Naive thymus-derived CD8-positive, alpha-beta T cell (primary cell): Measurements from ENCODE around the gene SPEG. TPM values are rescaled to one million over a fixed set of nuclear protein-coding genes. Genes with fewer than 3 reads are reported as not detected.

Experiments used
- ATAC-seq, 2 donors: fragments of 150-1000 bp; cut with Tn5 transposase in 1 of 2; sonication (Bioruptor Pico), chemical (Tn5 transposase) in 1 of 2; 1 replicate in 1 of 2; 2 replicates in 1 of 2; pipeline ENCODE4 v1.10.0; 2021; ENCODE audit warnings: mild to moderate bottlenecking in 2 of 2, moderate library complexity in 2 of 2
- POLR2A ChIA-PET: fragments of 350-600 bp; sonication (Branson Sonifier 250); formaldehyde crosslinking; loops from one replicate; lab custom pipeline; 2021; ENCODE audit warnings: antibody characterized with exemption; lab: Charles Lee
- DNase-seq, 10 donors: peaks; one replicate each; pipeline versions ENCODE4 v3.0.0 to v3.0.0-alpha.2; 2020 to 2022
- H3K27ac Mint-ChIP-seq, 10 donors: one replicate each; pipeline ENCODE4 v1.8.0; 2020 to 2022; ENCODE audit warnings: mild to moderate bottlenecking in 10 of 10, mixed read lengths in 10 of 10, moderate library complexity in 4 of 10, inconsistent platforms in 1 of 10
- H3K27me3 Mint-ChIP-seq, 5 donors: one replicate each; pipeline ENCODE4 v1.8.0; 2021 to 2022; ENCODE audit warnings: mixed read lengths in 5 of 5
- H3K36me3 Mint-ChIP-seq, 3 donors: one replicate each; pipeline ENCODE4 v1.8.0; 2020 to 2022; ENCODE audit warnings: mixed read lengths in 3 of 3, mild to moderate bottlenecking in 2 of 3, inconsistent platforms in 1 of 3
- H3K4me1 Mint-ChIP-seq, 4 donors: one replicate each; pipeline ENCODE4 v1.8.0; 2021 to 2022; ENCODE audit warnings: mixed read lengths in 4 of 4
- H3K4me3 Mint-ChIP-seq, 10 donors: one replicate each; pipeline ENCODE4 v1.8.0; 2020 to 2022; ENCODE audit warnings: mild to moderate bottlenecking in 10 of 10, mixed read lengths in 10 of 10, moderate library complexity in 6 of 10, inconsistent platforms in 1 of 10
- H3K9me3 Mint-ChIP-seq, 9 donors: one replicate each; pipeline ENCODE4 v1.8.0; 2020 to 2022; ENCODE audit warnings: mixed read lengths in 9 of 9, mild to moderate bottlenecking in 3 of 9, inconsistent platforms in 1 of 9, moderate library complexity in 1 of 9
- polyA plus RNA-seq, 3 donors: library from polyadenylated mRNA; unstranded; fragments of 300-500 nt; fragmentation: Illumina TruSeq; gene quantifications; one replicate each; pipeline ENCODE4 v1.2.3, GENCODE V29; 2021
- total RNA-seq, 8 experiments: library from RNA in 2 of 8; stranded (reverse) in 2 of 8; gene quantifications; one replicate each; pipeline ENCODE4 v1.2.3 and lab custom pipeline; 2021 to 2026

Gene SPEG
- total and polyA plus RNA-seq, 5 experiments from 2014 or later: 1.6 to 22.5 (median 3.0) TPM

DNA sequence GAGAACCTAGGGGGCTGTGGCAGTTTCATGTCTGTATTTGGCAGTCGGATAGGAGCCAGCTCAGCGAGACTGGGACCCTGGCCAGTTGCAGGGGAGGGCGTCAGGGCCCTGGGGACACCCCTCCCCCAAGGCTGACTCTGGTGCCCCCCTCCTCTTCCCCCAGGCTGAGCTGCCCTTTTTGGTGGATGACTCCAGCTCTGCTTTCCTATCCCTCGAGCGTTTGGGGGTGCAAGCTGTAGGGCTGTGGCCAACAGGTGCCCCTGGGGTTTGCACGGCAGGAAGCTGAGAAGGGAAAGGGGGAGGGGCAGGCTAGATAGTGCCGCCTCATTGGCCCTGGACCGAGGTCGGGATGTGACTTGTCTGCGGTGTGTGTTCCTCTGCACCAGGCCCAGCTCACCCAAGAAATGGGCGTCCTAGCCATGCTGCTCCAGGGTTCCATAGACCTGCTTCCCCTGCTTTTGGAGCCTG lies 26.4 kb downstream of the SPEG start:
- H3K36me3 Mint-ChIP-seq: peaks cover 0 to 16% (median 7%) of the 10 kb centered on the region in 3 donors
- no peak overlapping the region for H3K4me3 Mint-ChIP-seq
- POLR2A ChIA-PET: no interaction called here
- no peak for DNase-seq
- H3K9me3 Mint-ChIP-seq: no peaks in the 10 kb centered on the region
- H3K27me3 Mint-ChIP-seq: no peaks in the 10 kb centered on the region
- no peak overlapping the region for H3K27ac Mint-ChIP-seq
- peaks cover 6 to 21% (median 9%) of the 10 kb centered on the region in 4 donors for H3K4me1 Mint-ChIP-seq
- peak in 1 of 2 donors; percentile 40 for ATAC-seq

DNA sequence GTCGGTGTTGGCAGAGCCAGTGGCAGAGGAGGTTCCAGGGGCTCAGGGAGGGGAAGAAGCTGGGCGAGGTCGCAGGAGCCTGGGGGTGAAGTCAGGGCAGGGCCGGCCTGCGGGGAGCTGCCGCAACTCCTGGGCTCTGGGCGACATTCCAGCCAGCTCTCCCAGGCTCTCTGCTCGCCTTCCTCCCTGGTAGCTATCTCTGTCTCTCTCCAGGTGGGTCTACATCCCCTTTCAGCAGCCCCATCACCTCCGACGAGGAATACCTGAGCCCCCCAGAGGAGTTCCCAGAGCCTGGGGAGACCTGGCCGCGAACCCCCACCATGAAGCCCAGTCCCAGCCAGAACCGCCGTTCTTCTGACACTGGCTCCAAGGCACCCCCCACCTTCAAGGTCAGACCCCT lies 27.0 kb downstream of the SPEG start:
- H3K27me3 Mint-ChIP-seq: no peaks in the 10 kb centered on the region
- H3K27ac Mint-ChIP-seq: no peak overlapping the region
- no peak overlapping the region for H3K4me3 Mint-ChIP-seq
- no peak for DNase-seq
- H3K9me3 Mint-ChIP-seq: no peaks in the 10 kb centered on the region
- peaks cover 0 to 16% (median 7%) of the 10 kb centered on the region in 3 donors for H3K36me3 Mint-ChIP-seq
- peaks cover 6 to 21% (median 9%) of the 10 kb centered on the region in 4 donors for H3K4me1 Mint-ChIP-seq
- ATAC-seq: no peak
- POLR2A ChIA-PET: no interaction called here

DNA sequence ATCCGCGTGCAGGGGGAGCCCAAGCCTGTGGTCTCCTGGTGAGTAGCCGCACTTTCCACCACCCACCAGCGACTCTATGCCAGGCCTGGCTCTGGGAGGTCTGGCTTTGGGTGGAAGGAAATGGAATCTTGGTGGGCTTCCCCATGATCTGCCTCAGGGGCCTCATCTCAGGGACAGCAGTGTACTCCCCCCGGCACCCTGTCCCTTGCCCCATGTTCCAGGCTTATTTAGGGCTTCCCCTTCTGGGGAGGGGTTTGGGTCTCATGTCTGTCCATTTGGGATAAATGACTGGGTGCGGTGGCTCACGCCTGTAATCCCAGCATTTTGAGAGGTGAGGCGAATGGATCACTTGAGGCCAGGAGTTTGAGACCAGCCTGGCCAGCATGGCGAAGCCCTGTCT lies 27.7 kb downstream of the SPEG start:
- Mint-ChIP-seq H3K9me3 (no peaks in the 10 kb centered on the region), H3K4me3 (no peak overlapping the region), H3K36me3 (peaks cover 0 to 21% (median 7%) of the 10 kb centered on the region in 3 donors), H3K27me3 (no peaks in the 10 kb centered on the region), H3K27ac (peak overlapping the region in 1 of 10 donors; percentile 46), H3K4me1 (peaks cover 6 to 21% (median 9%) of the 10 kb centered on the region in 4 donors)
- POLR2A ChIA-PET: no interaction called here
- DNase-seq: no peak
- ATAC-seq: no peak

DNA sequence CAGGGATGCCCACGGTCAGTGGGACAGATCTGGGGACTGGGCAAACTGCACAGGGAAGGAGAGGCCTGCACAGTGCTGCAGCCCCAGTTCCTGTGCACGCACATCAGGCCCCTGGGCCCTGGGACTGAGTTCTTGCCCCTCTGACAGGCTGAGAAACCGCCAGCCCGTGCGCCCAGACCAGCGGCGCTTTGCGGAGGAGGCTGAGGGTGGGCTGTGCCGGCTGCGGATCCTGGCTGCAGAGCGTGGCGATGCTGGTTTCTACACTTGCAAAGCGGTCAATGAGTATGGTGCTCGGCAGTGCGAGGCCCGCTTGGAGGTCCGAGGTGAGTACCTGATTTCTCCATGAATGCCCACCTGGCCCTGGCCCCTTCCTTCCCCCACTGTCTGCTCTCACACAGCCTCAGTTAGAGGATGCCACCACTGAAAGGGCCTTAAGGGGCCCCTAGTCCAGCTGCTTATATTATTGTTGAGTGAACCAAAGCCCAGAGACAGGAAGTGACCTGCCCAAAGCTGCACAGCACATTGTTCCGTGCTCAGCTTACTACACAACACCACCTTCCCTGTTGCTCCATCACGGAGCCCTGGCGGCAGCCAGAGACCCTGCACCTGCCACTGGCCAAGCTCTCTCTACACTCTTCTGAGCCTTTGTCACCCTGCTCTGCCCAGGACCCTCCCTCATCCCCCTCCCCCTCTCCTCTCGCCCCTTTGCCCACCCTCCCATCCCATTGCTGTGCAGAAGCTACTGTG lies 29.8 kb downstream of the SPEG start:
- Mint-ChIP-seq H3K36me3 (peaks cover 0 to 21% (median 7%) of the 10 kb centered on the region in 3 donors), H3K27me3 (no peaks in the 10 kb centered on the region), H3K9me3 (no peaks in the 10 kb centered on the region), H3K4me1 (peaks cover 0 to 10% (median 2%) of the 10 kb centered on the region in 4 donors), H3K4me3 (no peak overlapping the region), H3K27ac (no peak overlapping the region)
- DNase-seq (no peak), ATAC-seq (no peak)
- POLR2A ChIA-PET: no interaction called here

DNA sequence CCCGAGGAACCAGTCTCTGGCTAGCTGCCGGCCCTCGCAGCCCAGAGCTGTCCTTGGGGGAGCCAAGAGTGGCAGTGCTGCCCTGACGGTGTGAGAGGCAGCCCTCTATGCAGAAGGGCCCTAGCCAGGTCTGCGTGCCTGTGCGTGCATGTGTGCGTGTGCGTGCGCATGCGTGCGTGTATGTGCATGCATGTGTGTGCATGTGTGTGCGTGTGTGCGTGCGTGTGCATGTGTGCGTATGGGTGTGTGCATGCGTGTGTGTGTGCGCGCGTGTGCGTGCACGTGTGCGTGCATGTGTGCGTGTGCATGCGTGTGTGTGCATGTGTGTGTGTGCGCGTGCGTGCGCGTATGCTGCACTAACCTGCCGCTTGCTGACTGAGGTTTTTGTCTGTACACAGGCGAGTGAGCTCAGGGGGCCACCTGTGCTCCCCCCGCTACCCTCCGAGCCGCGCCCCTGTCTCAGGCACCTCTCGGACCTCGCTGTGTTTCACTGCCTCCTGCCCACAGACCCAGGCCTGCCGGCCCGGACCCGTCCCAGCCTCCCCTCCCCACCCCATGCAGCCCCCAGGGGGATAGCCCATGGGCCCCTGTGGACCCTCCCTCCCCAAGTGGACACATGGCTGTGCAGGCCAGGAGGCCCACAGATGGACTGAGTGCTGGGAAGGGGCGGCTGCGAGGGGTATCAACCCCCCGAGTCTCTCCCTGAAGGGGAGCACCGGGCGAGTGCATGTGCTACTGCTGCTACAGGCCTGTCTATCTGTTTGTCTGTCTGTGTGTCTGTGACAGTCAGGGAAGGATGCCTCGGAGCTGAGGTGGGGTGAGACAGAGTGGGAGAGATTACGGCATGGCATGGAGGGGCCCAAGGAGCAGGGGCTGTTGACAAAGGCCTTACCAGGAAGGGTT lies 31.3 kb downstream of the SPEG start:
- Mint-ChIP-seq H3K27ac (no peak overlapping the region), H3K36me3 (peaks cover 0 to 25% (median 7%) of the 10 kb centered on the region in 3 donors), H3K9me3 (no peaks in the 10 kb centered on the region), H3K27me3 (peaks cover 0 to 2% (median 0%) of the 10 kb centered on the region in 5 donors), H3K4me3 (no peak overlapping the region), H3K4me1 (peaks cover 0 to 4% (median 2%) of the 10 kb centered on the region in 4 donors)
- POLR2A ChIA-PET: no interaction called here
- ATAC-seq (no peak), DNase-seq (no peak)

DNA sequence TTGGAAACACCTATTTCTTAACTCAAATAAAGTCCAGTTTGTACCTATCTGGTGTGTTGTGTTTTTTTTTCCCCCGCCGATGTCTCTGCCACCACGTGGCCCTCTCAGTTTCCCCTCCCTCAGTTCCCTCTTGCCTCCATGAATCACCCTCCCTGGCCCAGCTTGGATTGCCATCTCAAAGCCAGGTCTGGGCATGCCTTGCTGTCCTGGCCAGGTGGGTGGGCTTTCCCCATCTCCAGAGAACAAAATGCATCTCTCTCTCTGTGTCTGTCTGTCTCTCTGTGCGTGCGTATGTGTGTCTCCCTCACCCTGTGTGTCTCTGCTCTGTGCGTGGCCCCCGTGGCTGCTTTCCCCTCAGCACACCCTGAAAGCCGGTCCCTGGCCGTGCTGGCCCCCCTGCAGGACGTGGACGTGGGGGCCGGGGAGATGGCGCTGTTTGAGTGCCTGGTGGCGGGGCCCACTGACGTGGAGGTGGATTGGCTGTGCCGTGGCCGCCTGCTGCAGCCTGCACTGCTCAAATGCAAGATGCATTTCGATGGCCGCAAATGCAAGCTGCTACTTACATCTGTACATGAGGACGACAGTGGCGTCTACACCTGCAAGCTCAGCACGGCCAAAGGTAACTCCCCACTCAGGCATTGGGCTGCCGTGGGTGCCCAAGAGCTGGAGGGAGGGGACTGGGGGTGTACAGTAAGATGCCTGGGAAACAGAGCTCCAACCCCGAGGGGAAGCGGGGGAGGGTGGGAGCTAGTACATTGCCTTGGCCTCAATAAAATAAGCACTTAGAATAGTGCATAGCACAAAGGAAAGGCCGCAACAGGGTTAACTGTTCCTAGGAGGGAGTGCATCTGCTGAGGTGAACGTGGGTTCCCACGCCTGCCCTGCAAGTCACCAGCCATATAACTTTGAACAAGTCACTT lies 32.4 kb downstream of the SPEG start:
- H3K4me3 Mint-ChIP-seq: no peak overlapping the region
- POLR2A ChIA-PET: interaction anchor here (0.6 kb wide), 1 partner anchor 20 kb away, joined by 6 read pairs; no protein-coding TSS in a partner anchor
- peaks cover 0 to 2% (median 0%) of the 10 kb centered on the region in 5 donors for H3K27me3 Mint-ChIP-seq
- H3K4me1 Mint-ChIP-seq: peaks cover 0 to 6% (median 0%) of the 10 kb centered on the region in 4 donors
- H3K36me3 Mint-ChIP-seq: peaks cover 0 to 28% (median 7%) of the 10 kb centered on the region in 3 donors
- DNase-seq (no peak), ATAC-seq (no peak)
- no peaks in the 10 kb centered on the region for H3K9me3 Mint-ChIP-seq
- peak overlapping the region in 2 of 10 donors; percentile 26 to 27 for H3K27ac Mint-ChIP-seq

DNA sequence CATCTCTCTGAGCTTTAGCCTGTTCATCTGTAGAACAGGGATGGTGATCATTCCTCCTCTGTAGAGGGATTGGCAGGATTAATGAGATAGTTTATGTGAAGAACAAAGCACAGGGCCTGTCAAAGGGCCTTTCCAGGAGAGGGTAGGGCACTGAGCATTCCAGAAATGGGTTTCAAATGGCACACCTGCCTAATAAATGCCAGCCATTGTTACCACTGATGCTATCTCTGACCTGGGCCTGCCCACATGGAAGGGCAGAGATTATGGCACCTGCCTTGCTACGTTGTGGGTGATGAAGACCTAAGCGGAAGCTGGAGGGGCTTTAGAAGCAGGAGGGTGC lies 33.1 kb downstream of the SPEG start:
- DNase-seq (no peak), ATAC-seq (no peak)
- peaks cover 0 to 2% (median 0%) of the 10 kb centered on the region in 5 donors for H3K27me3 Mint-ChIP-seq
- H3K36me3 Mint-ChIP-seq: peaks cover 0 to 22% (median 3%) of the 10 kb centered on the region in 3 donors
- peaks cover 0 to 6% (median 0%) of the 10 kb centered on the region in 4 donors for H3K4me1 Mint-ChIP-seq
- POLR2A ChIA-PET: interaction anchor here (0.6 kb wide), 1 partner anchor 21 kb away, joined by 6 read pairs; no protein-coding TSS in a partner anchor
- H3K27ac Mint-ChIP-seq: no peak overlapping the region
- no peak overlapping the region for H3K4me3 Mint-ChIP-seq
- H3K9me3 Mint-ChIP-seq: no peaks in the 10 kb centered on the region

DNA sequence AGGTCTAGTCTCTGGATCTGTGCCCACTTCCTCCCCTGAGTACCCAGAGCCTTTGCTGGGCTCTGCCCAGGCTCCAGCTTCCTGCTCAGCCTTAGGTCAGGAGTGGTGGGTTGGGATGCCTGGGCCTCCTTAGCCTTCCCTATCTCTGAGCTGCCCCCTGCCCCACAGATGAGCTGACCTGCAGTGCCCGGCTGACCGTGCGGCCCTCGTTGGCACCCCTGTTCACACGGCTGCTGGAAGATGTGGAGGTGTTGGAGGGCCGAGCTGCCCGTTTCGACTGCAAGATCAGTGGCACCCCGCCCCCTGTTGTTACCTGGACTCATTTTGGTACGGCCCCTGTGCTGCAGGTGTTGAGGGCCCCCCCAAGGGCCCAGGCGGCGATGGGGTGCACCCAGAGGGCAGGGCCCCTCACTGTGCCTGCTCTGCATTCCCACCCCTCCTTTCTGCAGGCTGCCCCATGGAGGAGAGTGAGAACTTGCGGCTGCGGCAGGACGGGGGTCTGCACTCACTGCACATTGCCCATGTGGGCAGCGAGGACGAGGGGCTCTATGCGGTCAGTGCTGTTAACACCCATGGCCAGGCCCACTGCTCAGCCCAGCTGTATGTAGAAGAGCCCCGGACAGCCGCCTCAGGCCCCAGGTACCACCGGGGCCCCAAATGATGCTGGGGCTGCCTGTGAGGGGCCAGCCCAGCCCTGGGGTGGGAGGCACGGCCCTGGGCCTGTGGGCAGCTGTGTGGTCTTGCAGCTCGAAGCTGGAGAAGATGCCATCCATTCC lies 34.0 kb downstream of the SPEG start:
- H3K36me3 Mint-ChIP-seq: peaks cover 0 to 21% (median 3%) of the 10 kb centered on the region in 3 donors
- ATAC-seq: no peak
- H3K4me3 Mint-ChIP-seq: no peak overlapping the region
- DNase-seq: no peak
- H3K27me3 Mint-ChIP-seq: peaks cover 0 to 2% (median 0%) of the 10 kb centered on the region in 5 donors
- H3K9me3 Mint-ChIP-seq: no peaks in the 10 kb centered on the region
- peaks cover 0 to 6% (median 0%) of the 10 kb centered on the region in 4 donors for H3K4me1 Mint-ChIP-seq
- no peak overlapping the region for H3K27ac Mint-ChIP-seq
- POLR2A ChIA-PET: no interaction called here

DNA sequence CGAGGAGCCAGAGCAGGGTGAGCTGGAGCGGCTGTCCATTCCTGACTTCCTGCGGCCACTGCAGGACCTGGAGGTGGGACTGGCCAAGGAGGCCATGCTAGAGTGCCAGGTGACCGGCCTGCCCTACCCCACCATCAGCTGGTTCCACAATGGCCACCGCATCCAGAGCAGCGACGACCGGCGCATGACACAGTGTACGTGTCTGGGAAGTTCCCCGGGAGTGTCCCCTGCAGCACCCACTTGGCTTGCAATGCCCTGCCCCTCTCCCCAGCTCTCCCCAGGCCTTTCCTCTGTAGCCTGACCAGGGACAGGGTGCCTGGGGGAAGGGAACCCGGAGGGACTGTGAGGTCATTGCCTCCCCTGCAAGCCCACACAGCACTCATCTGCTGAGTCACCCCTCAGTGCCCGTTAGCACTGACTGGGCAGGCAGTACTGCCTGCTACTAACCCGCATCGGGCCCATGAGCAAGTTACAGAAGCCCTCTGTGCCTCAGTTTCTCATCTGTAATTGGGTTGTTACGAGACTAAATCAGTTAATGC lies 34.6 kb downstream of the SPEG start:
- Mint-ChIP-seq H3K27me3 (peaks cover 0 to 2% (median 0%) of the 10 kb centered on the region in 5 donors), H3K36me3 (peaks cover 0 to 20% (median 5%) of the 10 kb centered on the region in 3 donors), H3K4me3 (no peak overlapping the region), H3K4me1 (peaks cover 0 to 6% (median 0%) of the 10 kb centered on the region in 4 donors), H3K9me3 (no peaks in the 10 kb centered on the region), H3K27ac (no peak overlapping the region)
- DNase-seq: no peak
- no peak for ATAC-seq
- POLR2A ChIA-PET: no interaction called here

DNA sequence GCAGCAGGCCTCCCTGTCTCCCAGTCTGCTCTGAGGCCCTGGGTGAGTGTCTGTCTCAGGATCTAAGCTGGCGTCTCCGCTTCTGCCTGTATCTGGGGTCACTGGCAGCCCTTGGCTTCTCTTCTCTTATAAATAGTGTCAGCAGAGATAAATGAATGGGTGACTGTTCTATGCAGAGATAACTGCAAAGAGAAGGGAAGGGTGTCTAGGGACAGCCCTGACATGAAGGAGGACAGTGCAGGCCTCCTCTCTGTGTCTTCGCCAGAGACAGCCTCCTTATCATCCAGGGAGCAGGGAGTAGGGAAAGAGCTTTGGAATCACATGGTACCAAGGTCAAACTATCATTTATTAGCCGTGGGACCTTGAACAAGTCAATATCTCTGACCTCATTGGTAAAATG lies 35.8 kb downstream of the SPEG start:
- Mint-ChIP-seq H3K4me1 (peaks cover 0 to 5% (median 0%) of the 10 kb centered on the region in 4 donors), H3K9me3 (no peaks in the 10 kb centered on the region), H3K4me3 (no peak overlapping the region), H3K27ac (peak overlapping the region in 1 of 10 donors; percentile 0), H3K36me3 (peaks cover 0 to 26% (median 2%) of the 10 kb centered on the region in 3 donors), H3K27me3 (peaks cover 0 to 2% (median 0%) of the 10 kb centered on the region in 5 donors)
- no peak for ATAC-seq
- DNase-seq: no peak
- POLR2A ChIA-PET: no interaction called here
